ENCODE measurements around the gene CIZ1.

Gene CIZ1

DNA sequence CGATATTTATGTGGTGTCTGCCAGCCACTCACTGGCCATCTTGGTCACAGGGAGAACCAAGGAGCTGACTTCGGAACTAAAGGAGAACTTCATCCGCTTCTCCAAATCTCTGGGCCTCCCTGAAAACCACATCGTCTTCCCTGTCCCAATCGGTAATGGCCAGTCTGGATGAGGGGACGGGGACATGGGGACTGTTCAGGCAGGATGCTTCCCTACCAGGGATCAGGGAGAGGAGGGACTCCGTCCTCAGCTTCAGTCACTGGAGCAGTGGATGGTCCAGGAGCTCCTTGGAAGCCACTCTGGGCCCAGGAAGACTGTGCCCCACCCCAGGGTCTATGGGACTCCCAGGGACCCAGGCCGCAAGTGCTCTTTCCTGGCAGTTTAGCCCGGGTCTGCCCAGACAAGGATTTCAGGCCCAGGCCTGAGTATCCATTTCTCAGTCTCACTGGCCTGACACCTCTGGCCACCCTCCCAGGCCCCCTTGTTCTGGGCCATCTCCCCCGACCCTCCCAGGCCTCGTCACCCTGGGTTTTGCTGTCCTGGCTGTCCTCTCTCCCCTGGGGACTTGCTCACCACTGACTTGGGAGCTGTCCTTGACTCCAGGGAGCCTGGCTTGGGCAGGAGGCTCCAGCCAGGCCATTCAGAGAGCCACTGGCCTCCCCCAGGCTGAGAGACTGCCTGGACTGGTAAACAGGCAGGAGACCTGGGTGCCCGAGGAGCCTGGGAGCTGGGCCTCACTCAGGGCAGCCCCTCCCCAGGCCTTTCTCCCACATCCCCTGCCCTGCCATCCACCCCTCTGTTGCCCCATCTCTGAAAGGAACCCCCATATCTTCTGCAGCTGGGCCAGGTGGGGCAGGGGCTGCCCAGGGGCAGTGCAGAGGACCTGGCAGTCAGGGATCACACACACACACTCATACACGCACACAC, 39.0 kb downstream of the CIZ1 start:
- Histone ChIP-seq H3K4me3 (ENCODE audit: severe bottlenecking) (no peak overlapping the region), H3K27me3 (ENCODE audit: insufficient read depth, poor library complexity, severe bottlenecking) (no peaks in the 10 kb centered on the region), H3K9me3 (ENCODE audit: severe bottlenecking) (no peaks in the 10 kb centered on the region), H3K36me3 (ENCODE audit: low read depth) (no peaks in the 10 kb centered on the region), H3K4me1 (ENCODE audit: insufficient read depth, poor library complexity, severe bottlenecking) (peaks cover 16% of the 10 kb centered on the region), H3K27ac (ENCODE audit: poor library complexity, severe bottlenecking) (no peak overlapping the region)
- TF ChIP-seq, protein P1, sequence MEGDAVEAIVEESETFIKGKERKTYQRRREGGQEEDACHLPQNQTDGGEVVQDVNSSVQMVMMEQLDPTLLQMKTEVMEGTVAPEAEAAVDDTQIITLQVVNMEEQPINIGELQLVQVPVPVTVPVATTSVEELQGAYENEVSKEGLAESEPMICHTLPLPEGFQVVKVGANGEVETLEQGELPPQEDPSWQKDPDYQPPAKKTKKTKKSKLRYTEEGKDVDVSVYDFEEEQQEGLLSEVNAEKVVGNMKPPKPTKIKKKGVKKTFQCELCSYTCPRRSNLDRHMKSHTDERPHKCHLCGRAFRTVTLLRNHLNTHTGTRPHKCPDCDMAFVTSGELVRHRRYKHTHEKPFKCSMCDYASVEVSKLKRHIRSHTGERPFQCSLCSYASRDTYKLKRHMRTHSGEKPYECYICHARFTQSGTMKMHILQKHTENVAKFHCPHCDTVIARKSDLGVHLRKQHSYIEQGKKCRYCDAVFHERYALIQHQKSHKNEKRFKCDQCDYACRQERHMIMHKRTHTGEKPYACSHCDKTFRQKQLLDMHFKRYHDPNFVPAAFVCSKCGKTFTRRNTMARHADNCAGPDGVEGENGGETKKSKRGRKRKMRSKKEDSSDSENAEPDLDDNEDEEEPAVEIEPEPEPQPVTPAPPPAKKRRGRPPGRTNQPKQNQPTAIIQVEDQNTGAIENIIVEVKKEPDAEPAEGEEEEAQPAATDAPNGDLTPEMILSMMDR (IDR thresholded peaks at IDR 0.05; ENCODE audit: poor library complexity, severe bottlenecking): no peak
- ATAC-seq (ENCODE audit: low read depth) (no peak), DNase-seq (ENCODE audit: low spot score) (no peak)

DNA sequence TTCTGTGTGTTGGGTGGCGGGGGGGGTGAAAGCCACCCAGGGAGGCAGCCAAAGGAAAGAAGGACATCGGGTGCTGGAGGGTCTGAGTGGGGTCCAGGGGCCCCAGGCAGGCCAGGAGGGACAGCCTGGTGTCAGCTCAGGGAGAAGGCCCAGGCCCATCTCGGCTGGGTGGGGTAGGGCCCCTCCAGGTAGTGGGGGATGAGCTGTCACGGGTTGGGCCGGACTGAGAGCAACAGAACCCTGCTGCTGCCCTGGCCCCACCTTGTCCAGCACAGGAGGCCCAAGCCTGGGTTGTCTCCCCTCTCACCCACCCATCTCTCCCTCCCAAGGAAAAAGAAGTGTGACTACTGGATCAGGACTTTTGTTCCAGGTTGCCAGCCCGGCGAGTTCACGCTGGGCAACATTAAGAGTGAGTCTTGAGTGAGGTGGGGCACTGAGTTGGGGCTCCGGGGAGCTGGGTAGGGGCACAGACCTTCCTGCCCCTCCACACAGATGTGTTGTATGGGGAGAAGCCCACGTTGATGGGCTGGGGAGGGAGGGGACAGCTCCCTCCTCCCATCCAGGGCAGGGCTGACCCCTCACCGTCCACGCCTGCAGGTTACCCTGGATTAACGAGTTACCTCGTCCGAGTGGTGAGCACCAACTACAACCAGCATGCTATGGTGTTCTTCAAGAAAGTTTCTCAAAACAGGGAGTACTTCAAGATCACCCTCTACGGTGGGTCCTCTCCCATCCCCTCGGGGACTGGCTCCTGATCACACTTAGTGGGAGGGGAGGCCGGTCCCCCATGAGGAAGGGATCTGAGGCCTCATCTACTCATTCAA, 39.9 kb downstream of the CIZ1 start:
- DNase-seq (ENCODE audit: low spot score) (no peak), ATAC-seq (ENCODE audit: low read depth) (no peak)
- no peak overlapping the region for H3K4me3 ChIP-seq (ENCODE audit: severe bottlenecking)
- H3K36me3 ChIP-seq (ENCODE audit: low read depth): no peaks in the 10 kb centered on the region
- TF ChIP-seq, protein P1 (IDR thresholded peaks at IDR 0.05; ENCODE audit: poor library complexity, severe bottlenecking): no peak
- no peak overlapping the region for H3K27ac ChIP-seq (ENCODE audit: poor library complexity, severe bottlenecking)
- H3K9me3 ChIP-seq (ENCODE audit: severe bottlenecking): no peaks in the 10 kb centered on the region
- no peaks in the 10 kb centered on the region for H3K27me3 ChIP-seq (ENCODE audit: insufficient read depth, poor library complexity, severe bottlenecking)
- peaks cover 16% of the 10 kb centered on the region for H3K4me1 ChIP-seq (ENCODE audit: insufficient read depth, poor library complexity, severe bottlenecking)

DNA sequence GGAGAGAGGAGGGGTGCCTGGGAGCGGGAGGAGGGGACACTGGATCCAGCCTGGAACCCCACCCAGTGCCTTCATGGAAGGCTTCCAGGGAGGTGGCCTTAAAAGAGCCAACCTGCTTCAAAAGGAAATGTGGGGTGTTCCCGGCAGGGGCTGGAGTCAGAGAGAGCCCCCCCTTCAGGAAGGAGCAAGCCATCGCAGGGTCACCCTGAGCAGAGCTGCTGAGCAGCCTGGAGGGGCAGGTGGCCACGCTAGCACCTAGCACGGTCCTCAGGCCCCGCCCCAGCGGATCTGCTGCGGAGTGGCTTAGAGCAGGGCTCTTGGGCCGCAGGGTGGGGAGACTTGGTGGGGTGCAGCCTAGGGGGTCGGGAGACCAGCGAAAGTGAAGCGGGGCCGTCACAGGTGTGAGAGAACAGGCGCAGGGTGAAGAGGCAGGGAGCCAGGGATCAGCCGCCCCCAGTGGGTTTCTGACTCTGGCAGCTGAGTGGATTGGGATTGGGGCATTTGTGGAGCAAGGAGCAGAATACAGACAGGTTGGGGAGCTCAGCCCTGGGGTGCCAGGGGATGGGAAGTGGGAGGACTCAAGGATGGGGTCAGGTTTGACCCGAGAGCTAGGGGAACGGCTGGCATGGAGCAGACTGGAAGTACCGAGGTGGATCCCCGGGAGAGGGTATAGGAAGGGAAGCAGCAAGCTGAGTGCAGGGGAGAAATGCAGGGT, 40.6 kb downstream of the CIZ1 start:
- TF ChIP-seq, protein P1 (IDR thresholded peaks at IDR 0.05; ENCODE audit: poor library complexity, severe bottlenecking): no peak
- Histone ChIP-seq H3K9me3 (ENCODE audit: severe bottlenecking) (no peaks in the 10 kb centered on the region), H3K4me1 (ENCODE audit: insufficient read depth, poor library complexity, severe bottlenecking) (peaks cover 16% of the 10 kb centered on the region), H3K4me3 (ENCODE audit: severe bottlenecking) (no peak overlapping the region), H3K36me3 (ENCODE audit: low read depth) (no peaks in the 10 kb centered on the region), H3K27me3 (ENCODE audit: insufficient read depth, poor library complexity, severe bottlenecking) (no peaks in the 10 kb centered on the region), H3K27ac (ENCODE audit: poor library complexity, severe bottlenecking) (no peak overlapping the region)
- DNase-seq (ENCODE audit: low spot score) (peak; percentile 62), ATAC-seq (ENCODE audit: low read depth) (no peak)

DNA sequence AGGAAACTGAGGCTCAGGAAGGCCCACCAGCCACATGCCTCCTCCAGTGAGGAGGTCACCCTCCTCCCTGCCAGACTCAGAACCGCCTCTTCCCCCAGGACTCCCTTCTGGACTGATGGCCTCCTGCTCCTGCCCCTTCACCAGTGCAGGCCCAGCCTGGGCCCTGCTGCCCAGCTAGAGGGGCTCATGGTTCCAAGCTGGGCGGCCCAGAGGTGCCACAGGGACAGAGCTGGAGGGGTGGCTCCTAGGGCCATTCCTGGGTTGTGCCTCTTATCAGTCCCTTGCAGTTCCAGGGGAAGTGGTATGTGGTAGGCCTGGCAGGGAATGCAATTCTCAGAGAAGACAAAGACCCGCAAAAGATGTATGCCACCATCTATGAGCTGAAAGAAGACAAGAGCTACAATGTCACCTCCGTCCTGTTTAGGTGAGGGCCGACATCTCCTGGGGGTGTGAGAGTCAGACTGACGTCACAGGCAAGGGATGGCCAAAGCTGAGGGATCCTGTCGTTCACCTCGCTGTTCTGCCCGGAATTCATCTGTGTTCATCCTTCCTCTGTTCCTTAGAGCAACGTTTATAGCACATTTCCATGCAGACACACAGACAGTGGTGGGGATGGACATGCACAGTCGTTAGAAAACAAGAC, 41.3 kb downstream of the CIZ1 start:
- no peaks in the 10 kb centered on the region for H3K27me3 ChIP-seq (ENCODE audit: insufficient read depth, poor library complexity, severe bottlenecking)
- no peak for DNase-seq (ENCODE audit: low spot score)
- peak overlapping the region; percentile 58 for H3K27ac ChIP-seq (ENCODE audit: poor library complexity, severe bottlenecking)
- H3K36me3 ChIP-seq (ENCODE audit: low read depth): no peaks in the 10 kb centered on the region
- H3K4me3 ChIP-seq (ENCODE audit: severe bottlenecking): no peak overlapping the region
- no peaks in the 10 kb centered on the region for H3K9me3 ChIP-seq (ENCODE audit: severe bottlenecking)
- ATAC-seq (ENCODE audit: low read depth): no peak
- H3K4me1 ChIP-seq (ENCODE audit: insufficient read depth, poor library complexity, severe bottlenecking): peaks cover 21% of the 10 kb centered on the region
- TF ChIP-seq, protein P1 (IDR thresholded peaks at IDR 0.05; ENCODE audit: poor library complexity, severe bottlenecking): no peak
